Pancreas (tissue), 10 donors: ENCODE results near the gene SCYGR6. TPM values are rescaled to one million over a fixed set of nuclear protein-coding genes. Genes with fewer than 3 reads are reported as not detected.

Source experiments
- ATAC-seq, 4 donors: fragments of 200-7000 bp; cut with Tn5 transposase; one replicate each; pipeline versions ENCODE4 v1.8.0 to v1.9.1; 2020; ENCODE audit warnings: mild to moderate bottlenecking in 4 of 4, moderate library complexity in 4 of 4
- DNase-seq, 6 donors: peaks; one replicate each; pipeline ENCODE4 v3.0.0-alpha.2; 2020
- FAIRE-seq: peaks from 2 replicates; lab custom pipeline; 2012; peaks lifted over from hg19 to GRCh38; lab: Jason Lieb, UNC
- H3K27ac ChIP-seq, 4 donors: fragments of 200-600 bp; sonication (generic); 1 replicate in 3 of 4; 2 replicates in 1 of 4; pipeline versions ENCODE4 v1.5.0 to v1.8.0; 2020
- H3K27me3 ChIP-seq, 4 donors: fragments of 200-600 bp; one replicate each; pipeline ENCODE4 v1.8.0; 2021
- H3K36me3 ChIP-seq, 3 donors: fragments of 200-600 bp; sonication (generic) in 1 of 3; one replicate each; pipeline versions ENCODE4 v1.5.0 to v1.8.0; 2020 to 2021
- H3K4me1 ChIP-seq, 3 donors: fragments of 200-600 bp; one replicate each; pipeline ENCODE4 v1.8.0; 2021
- H3K4me3 ChIP-seq, 4 donors: fragments of 200-600 bp; sonication (generic) in 2 of 4; one replicate each; pipeline versions ENCODE4 v1.5.0 to v1.8.0; 2020 to 2021
- H3K9me3 ChIP-seq, 4 donors: fragments of 200-600 bp; one replicate each; pipeline ENCODE4 v1.8.0; 2021
- WGBS, 2 donors: extraction: QIAGEN DNeasy Blood & Tissue Kit; methylation state at CpG; one replicate each; pipeline ENCODE4 v1.1.7; 2013; 5-methylcytosine and 5-hydroxymethylcytosine counted together
- intact Hi-C, 3 donors: fragments of 100-400 bp; cut with DNase I; formaldehyde crosslinking; loops; one replicate each; pipeline versions ENCODE4 v1.11.1 to v1.14.2; 2022
- polyA plus RNA-seq, 2 donors: library from polyadenylated mRNA; stranded (reverse); fragments of 200-250 nt; gene quantifications; one replicate each; pipeline ENCODE4 v1.2.3, GENCODE V29; 2013
- total RNA-seq, 6 donors: library from RNA; stranded (reverse); fragmentation: NEBNext Ultra II Directional in 4 of 6; extraction: Animal tissue kit (Norgen Biotek cat#: 25700) in 4 of 6; gene quantifications; one replicate each; pipeline versions ENCODE4 v1.2.1 to v1.2.4, GENCODE V29; 2021 to 2023
- TF ChIP-seq, protein P1 (sequence below), 4 donors: fragments of 200-600 bp; sonication (generic) in 3 of 4; IDR thresholded peaks; one replicate each; pipeline versions ENCODE4 v1.5.0 to v1.8.0; 2021; ENCODE audit warnings: antibody characterized with exemption in 4 of 4
- donor health status: healthy with polysubstance abuse.
- donor health status: DM: no; HTN: no; CAD: no; lungs with moderate emphysema.
- donor health status: DM: no; HTN: no; CAD: no.
- donor health status: control.
- donor health status: control.
- donor health status: Bipolar disorder and iron deficiency.
- donor health status: DM: yes; HTN: yes; CAD: no.
- donor health status: DM: no; HTN: no; CAD: no.
- donor health status: DM: no; HTN: no; CAD: no.
- donor health status: DM: yes; HTN: yes; CAD: no.

The SCYGR6 gene
- total and polyA plus RNA-seq, 8 donors: not detected

DNA sequence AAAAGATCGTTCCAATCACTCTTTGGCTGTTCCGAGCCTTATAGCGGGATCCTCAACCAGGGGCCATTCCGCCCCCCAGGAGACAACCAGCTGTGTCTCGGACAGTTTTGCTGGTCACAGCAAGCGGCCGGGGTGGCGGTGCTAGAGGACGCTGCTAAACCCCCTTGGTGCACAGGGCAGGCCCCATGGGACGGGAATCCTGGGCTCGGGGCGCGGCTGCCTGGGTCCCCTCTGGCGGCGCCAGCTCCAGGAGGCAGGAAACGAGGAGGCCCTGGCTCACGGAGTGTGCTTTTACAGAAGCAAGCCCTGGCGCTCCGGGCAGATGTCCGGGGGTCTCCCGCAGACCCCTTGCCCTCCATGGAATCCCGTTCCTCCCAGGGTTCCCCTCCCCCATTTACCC is 43.3 kb upstream of the SCYGR6 start:
- H3K27me3 ChIP-seq: no peaks in the 10 kb centered on the region
- H3K4me3 ChIP-seq: no peak overlapping the region
- intact Hi-C loops: loop anchor here in 2 of 3 donors (5.0 to 10.0 kb wide), 2 partner anchors 111 to 363 kb away; no protein-coding TSS in a partner anchor
- H3K27ac ChIP-seq: no peak overlapping the region
- 82 to 89% methylated on average over 22 of the region's 22 CpGs for WGBS, 2 donors
- ATAC-seq (no peak), DNase-seq (peak in 1 of 6 donors; percentile 69), FAIRE-seq (no peak)
- H3K4me1 ChIP-seq: no peaks in the 10 kb centered on the region
- no peaks in the 10 kb centered on the region for H3K36me3 ChIP-seq
- no peaks in the 10 kb centered on the region for H3K9me3 ChIP-seq
- TF ChIP-seq, protein P1, sequence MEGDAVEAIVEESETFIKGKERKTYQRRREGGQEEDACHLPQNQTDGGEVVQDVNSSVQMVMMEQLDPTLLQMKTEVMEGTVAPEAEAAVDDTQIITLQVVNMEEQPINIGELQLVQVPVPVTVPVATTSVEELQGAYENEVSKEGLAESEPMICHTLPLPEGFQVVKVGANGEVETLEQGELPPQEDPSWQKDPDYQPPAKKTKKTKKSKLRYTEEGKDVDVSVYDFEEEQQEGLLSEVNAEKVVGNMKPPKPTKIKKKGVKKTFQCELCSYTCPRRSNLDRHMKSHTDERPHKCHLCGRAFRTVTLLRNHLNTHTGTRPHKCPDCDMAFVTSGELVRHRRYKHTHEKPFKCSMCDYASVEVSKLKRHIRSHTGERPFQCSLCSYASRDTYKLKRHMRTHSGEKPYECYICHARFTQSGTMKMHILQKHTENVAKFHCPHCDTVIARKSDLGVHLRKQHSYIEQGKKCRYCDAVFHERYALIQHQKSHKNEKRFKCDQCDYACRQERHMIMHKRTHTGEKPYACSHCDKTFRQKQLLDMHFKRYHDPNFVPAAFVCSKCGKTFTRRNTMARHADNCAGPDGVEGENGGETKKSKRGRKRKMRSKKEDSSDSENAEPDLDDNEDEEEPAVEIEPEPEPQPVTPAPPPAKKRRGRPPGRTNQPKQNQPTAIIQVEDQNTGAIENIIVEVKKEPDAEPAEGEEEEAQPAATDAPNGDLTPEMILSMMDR (IDR thresholded peaks at IDR 0.05): no peak

DNA sequence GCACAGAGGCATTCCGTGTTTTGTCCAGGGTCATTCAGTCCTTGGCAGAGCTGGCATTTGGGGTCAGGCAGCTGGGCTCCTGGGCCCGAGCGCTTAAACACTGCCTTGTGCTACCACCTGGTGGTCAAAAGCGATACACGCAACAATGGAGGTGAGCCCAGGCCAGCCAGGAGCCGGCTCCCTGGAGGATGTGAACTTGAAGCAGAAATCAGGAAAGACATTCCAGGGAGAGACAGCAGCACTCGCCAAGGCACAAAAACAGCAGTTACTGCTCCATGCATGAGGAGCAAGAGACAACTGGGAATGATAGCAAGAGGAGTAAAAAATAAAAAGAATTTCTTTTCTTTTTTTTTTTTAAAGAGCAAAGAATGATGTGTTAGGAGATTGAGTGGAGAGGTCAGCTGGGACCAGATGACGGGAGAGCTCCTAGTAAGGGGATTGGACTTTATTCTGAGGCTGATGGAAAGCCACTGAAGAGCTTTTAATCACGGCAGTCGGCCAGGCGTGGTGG is 41.9 kb upstream of the SCYGR6 start:
- peak; percentile 89 to 99 (median 98) for ATAC-seq
- Histone ChIP-seq H3K4me1 (no peaks in the 10 kb centered on the region), H3K36me3 (no peaks in the 10 kb centered on the region), H3K9me3 (no peaks in the 10 kb centered on the region), H3K27me3 (no peaks in the 10 kb centered on the region), H3K27ac (peak overlapping the region in 2 of 4 donors; percentile 4 to 51), H3K4me3 (no peak overlapping the region)
- 13 to 18% methylated on average over 11 of the region's 11 CpGs for WGBS, 2 donors
- no peak for FAIRE-seq
- TF ChIP-seq, protein P1 (IDR thresholded peaks at IDR 0.05): peak; percentile 68 to 81 (median 76)
- intact Hi-C loops: loop anchor here in 2 of 3 donors (5.0 to 10.0 kb wide), 2 partner anchors 109 to 362 kb away; no protein-coding TSS in a partner anchor
- peak; percentile 68 to 86 (median 82) for DNase-seq

GRCh38 chr2:227765788-227766372 is 41.3 kb upstream of the SCYGR6 start:
- no peak for FAIRE-seq
- H3K4me3 ChIP-seq: no peak overlapping the region
- no peaks in the 10 kb centered on the region for H3K27me3 ChIP-seq
- H3K9me3 ChIP-seq: no peaks in the 10 kb centered on the region
- H3K36me3 ChIP-seq: no peaks in the 10 kb centered on the region
- H3K27ac ChIP-seq: peak overlapping the region in 3 of 4 donors; percentile 5 to 51 (median 35)
- ATAC-seq: peak in 3 of 4 donors; percentile 8 to 18 (median 9)
- no peaks in the 10 kb centered on the region for H3K4me1 ChIP-seq
- 35 to 38% methylated on average over 4 of the region's 4 CpGs for WGBS, 2 donors
- intact Hi-C loops: loop anchor here in 2 of 3 donors (5.0 to 10.0 kb wide), 2 partner anchors 109 to 361 kb away; no protein-coding TSS in a partner anchor
- TF ChIP-seq, protein P1 (IDR thresholded peaks at IDR 0.05): no peak
- no peak for DNase-seq

- ATAC-seq (peak; percentile 48 to 53 (median 50)), FAIRE-seq (peak; percentile 92), DNase-seq (peak in 1 of 6 donors; percentile 20)
- TF ChIP-seq, protein P1 (IDR thresholded peaks at IDR 0.05): no peak
- H3K36me3 ChIP-seq: no peaks in the 10 kb centered on the region
- peak overlapping the region in 2 of 4 donors; percentile 55 to 67 for H3K27ac ChIP-seq
- H3K27me3 ChIP-seq: no peaks in the 10 kb centered on the region
- 46 to 48% methylated on average over 6 of the region's 6 CpGs for WGBS, 2 donors
- no peaks in the 10 kb centered on the region for H3K9me3 ChIP-seq
- H3K4me1 ChIP-seq: no peaks in the 10 kb centered on the region
- no peak overlapping the region for H3K4me3 ChIP-seq
- intact Hi-C loops: loop anchor here in 1 of 3 donors (5.0 to 10.0 kb wide), 2 partner anchors 100 to 357 kb away; no protein-coding TSS in a partner anchor
Observed at GRCh38 chr2:227761740-227762476, 37.4 kb upstream of the SCYGR6 start.
